ENCODE data around the gene KCTD10. TPM values are rescaled to one million over a fixed set of nuclear protein-coding genes. Genes with fewer than 3 reads are reported as not detected.

KCTD10 gene
- total RNA-seq, 1 experiment from 2014 or later: 71.3 TPM

GRCh38 chr12:109482894-109483293, 5.8 kb upstream of the KCTD10 start:
- no peak overlapping the region for H3K14ac ChIP-seq (ENCODE audit: insufficient read depth, low read length)
- peaks cover 9 to 43% (median 34%) of the 10 kb centered on the region in 3 experiments; a peak in 6 of 7 replicates for H3K36me3 Mint-ChIP-seq (ENCODE audit: insufficient read depth in 1 of 3, low read depth in 3 of 3)

More at GRCh38 chr12:109482894-109483293, 5.8 kb upstream of the KCTD10 start:
- no peaks in the 10 kb centered on the region for H3K4me1 ChIP-seq (ENCODE audit: insufficient read depth, low read length)
- no peak overlapping the region for H3K18ac ChIP-seq (ENCODE audit: insufficient read length, low read depth, low read length)
- H2BK120ac ChIP-seq (ENCODE audit: low read depth, low read length, poor library complexity, severe bottlenecking): no peak overlapping the region
- no peaks in the 10 kb centered on the region for H3K27me3 ChIP-seq (ENCODE audit: insufficient read depth, low read length)
- H4K91ac ChIP-seq (ENCODE audit: insufficient read length, low read depth, low read length): no peak overlapping the region
- H3K4me3 Mint-ChIP-seq: no peak overlapping the region
- H2BK20ac ChIP-seq (ENCODE audit: low read depth, low read length, poor library complexity, severe bottlenecking): no peak overlapping the region
- H3K56ac ChIP-seq (ENCODE audit: insufficient read length, low read depth, low read length): no peak overlapping the region
- no peak overlapping the region for H3K4ac ChIP-seq (ENCODE audit: low read depth, low read length)
- no peak overlapping the region for H2BK5ac ChIP-seq (ENCODE audit: insufficient read length, low read length)
- no peak for DNase-seq
- H3K79me2 ChIP-seq (ENCODE audit: insufficient read depth, low read length): peaks cover 2% of the 10 kb centered on the region; the same call in 1 of the 2 replicates
- no CpG with 5 or more reads among the region's 2 CpGs for WGBS (ENCODE audit: extremely low coverage, insufficient read length, low lambda C conversion rate)
- no peak overlapping the region for H3T11ph ChIP-seq (ENCODE audit: low read length)
- no peak overlapping the region for H2BK15ac ChIP-seq (ENCODE audit: low read depth, low read length)
- H3K27ac Mint-ChIP-seq: no peak overlapping the region
- H3K79me1 ChIP-seq (ENCODE audit: insufficient read depth, low read depth, low read length, poor library complexity, severe bottlenecking): peaks cover 4% of the 10 kb centered on the region
- H3K4me2 ChIP-seq (ENCODE audit: insufficient read depth, insufficient read length, low read length): no peak overlapping the region
- H3K23ac ChIP-seq (ENCODE audit: insufficient read length, low read depth, low read length): no peak overlapping the region
- no peak overlapping the region for H2AK5ac ChIP-seq (ENCODE audit: insufficient read length, low read length)
- H2BK12ac ChIP-seq (ENCODE audit: insufficient read length, low read depth, low read length): no peak overlapping the region
- H3K9me3 ChIP-seq (ENCODE audit: control insufficient read depth, low read depth, low read length): no peaks in the 10 kb centered on the region
- no peak overlapping the region for H2AFZ ChIP-seq (ENCODE audit: low read length)
- peaks cover 2% of the 10 kb centered on the region for H3K23me2 ChIP-seq (ENCODE audit: insufficient read length, low read depth, low read length, poor library complexity, severe bottlenecking)
- no peaks in the 10 kb centered on the region for H3K9me3 Mint-ChIP-seq
- H4K5ac ChIP-seq (ENCODE audit: insufficient read length, low read depth, low read length): no peak overlapping the region
- TF ChIP-seq CTCF (conservative IDR thresholded peaks at IDR 0.05): no peak
- no peak overlapping the region for H4K8ac ChIP-seq (replicated peaks; ENCODE audit: insufficient read length, low read depth, low read length)
- H3K9ac ChIP-seq (ENCODE audit: extremely low read depth, insufficient read length, low read length): no peak overlapping the region
- H3K27ac ChIP-seq (ENCODE audit: insufficient read length, low read depth, low read length): no peak overlapping the region
- H4K20me1 ChIP-seq (ENCODE audit: control insufficient read depth, insufficient read depth, insufficient read length): no peaks in the 10 kb centered on the region
- no peaks in the 10 kb centered on the region for H3K27me3 Mint-ChIP-seq (ENCODE audit: low read depth)
- H3K4me1 Mint-ChIP-seq: peaks cover 3 to 6% of the 10 kb centered on the region in 2 experiments; a peak in 2 of 4 replicates
